ENCODE measurements around the gene UGT1A5. TPM values are rescaled to one million over a fixed set of nuclear protein-coding genes. Genes with fewer than 3 reads are reported as not detected.

Gene UGT1A5
- polyA plus RNA-seq, 12 donors: not detected

DNA sequence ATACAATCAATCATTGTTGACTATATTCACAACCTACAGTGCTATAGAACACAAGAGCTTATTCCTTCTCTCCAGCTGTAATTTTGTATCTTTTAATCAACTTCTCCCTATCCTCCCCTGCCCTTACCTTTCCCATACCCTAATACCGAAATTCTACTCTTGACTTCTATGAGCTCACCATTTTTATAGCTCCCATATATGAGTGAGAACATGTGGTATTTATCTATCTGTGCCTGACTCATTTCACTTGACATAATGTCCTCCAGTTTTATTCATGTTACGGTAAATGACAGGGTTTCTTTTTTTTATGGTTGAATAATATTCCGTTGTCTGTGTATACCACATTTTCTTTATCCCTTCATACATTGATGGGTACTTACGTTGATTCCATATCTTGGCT lies 68.1 kb downstream of the UGT1A5 start:
- DNase-seq: no peak

DNA sequence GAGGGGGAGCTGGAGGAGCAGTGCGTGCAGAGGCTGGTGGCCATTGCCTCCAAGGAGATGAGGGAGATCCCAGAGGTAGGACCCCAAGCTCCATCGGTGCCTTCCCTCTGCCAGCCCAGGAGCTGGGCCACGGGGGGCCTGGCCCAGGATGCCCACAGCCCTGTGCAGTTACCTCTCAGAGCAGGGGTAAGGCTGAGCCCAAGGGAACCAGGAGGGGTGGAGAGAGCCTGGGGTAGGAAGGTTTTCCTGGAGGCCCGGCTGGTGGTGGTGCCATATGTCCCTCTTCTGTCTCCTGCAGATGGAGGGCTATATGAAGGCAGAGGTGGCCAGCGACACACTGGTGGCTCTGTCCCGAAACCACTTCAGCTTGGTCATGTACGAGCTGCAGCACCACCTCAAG lies 76.8 kb downstream of the UGT1A5 start:
- no peak for DNase-seq

DNA sequence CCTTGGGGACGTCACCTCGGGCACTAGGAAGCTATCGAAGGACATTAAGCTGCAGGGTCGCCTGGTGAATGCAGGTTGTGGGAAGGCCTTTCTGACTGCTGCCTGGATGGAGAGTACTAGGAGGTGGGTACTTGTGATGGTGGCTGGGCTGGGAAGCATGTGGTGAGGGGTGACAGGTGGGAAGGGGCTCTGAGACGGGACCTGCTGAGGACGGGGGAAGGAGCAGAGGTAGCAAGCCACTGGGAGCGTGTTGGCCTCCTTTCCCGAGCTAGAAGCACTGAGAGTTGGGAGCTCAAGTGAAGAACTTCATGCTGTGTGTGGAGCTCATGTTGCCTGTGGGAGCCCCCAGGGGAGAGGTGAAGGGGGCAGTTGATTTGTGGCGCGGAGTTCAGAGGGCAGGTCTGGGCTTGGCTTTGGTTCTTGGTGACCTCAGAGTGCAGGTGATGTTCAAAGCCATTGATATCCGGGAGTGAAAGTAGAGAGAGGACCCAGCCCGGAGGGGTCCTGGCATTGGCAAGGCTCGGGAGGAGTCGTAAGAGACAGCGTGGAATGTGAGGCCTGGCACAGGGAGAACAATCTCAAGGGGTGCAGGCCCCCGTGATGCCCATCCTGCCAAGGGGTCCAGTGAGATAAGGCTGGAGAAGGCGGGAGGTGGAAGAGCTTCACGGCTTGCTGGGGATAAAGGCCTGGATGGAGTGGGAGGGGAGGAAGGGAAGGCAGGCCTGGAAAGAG lies 78.6 kb downstream of the UGT1A5 start:
- DNase-seq: no peak

DNA sequence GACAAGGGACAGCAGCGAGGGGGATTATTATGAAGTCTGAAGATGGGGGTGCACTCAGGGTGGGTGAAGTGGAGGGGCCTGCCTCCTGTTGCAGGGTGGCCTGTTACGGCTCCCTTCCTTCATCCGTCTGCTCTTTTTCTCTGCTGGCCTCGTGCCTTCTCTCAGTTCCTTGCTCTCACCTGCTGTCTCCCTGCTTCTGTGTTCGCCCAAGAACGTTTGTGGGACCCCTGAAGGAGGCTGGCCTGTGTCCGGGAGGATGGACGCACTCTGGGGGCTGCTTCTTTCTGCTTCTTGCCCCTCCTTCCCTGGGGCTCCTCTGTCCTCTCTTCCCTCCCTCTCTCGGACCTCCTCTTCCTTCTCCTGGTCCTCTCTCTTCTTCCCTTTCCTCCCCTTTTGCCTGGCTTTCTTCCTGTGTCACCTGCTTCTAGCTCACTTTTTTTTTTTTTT lies 79.2 kb downstream of the UGT1A5 start:
- DNase-seq: no peak

DNA sequence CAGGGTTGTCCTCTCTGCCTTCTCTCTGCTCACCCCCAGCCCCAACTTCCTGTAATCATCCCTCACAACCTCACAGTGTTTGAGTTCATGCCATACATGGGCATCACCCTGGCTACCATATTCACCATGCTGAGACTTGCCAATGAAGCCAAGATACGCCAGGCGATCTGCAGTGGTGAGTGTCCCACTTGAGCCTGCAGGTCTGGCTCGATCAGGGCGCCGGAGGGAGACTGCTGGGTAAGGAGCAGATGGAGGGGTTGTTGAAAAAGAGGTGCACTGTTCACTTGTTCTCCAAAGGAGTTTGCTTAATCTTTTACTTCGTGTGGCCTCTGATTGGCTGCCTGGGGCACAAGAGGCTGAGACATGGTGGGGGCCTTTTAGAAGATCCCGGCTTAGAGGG lies 80.0 kb downstream of the UGT1A5 start:
- no peak for DNase-seq

DNA sequence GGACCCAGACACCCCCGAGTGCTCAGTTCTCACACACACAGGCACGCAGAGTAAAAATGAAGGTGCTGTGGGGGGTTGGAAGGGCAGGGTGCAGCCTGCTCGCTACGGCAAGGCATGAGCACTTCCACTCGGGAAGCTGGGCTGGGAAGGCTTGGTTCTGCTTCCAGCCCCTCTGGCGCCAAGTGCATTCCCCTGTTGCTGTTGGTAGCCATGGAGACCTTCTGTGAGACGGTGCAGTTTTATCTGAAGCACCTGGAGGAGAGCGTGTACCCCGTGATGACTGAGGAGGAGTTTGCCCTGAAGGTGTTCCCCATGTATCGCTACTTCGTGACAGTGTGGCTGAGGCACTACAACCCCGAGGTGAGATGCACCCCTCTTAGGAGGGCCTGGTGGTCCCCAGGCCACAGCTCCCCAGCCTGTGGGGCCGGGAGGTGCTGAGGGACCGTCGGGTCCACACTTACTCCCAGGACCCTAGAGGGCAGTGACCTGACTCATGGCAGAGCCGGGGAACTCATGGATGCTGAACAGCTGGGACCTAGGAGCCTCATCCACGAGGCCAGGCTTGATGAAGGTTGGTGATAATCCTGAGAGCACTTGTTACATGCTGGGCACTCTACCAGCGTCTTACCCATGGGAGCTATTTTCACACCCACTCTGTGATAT lies 80.9 kb downstream of the UGT1A5 start:
- no peak for DNase-seq

DNA sequence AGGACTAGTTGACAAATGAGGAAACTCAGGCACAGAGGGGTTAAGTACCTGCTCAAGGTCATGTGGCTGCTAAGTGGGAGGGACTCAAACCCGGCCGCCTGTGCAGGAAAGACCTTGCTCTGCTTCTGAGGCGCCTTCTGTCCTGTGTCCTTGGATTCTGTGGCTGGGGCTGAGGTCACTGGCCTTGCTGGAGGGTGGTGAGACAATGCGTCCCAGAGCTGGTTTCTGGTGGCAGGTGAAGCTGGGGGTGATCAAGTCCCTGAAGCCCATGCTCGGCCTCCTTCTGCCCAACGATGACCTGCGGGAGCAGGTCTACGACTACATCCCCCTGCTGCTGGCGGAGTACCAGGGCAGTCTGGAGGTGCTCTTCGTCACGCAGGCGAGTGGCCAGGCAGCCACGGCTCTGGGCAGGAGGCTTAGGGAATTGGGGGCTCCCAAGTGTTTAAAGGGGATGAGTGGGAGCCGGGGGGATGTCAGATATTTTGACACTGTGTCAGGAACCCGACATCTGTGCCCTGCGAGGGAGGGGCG lies 81.5 kb downstream of the UGT1A5 start:
- no peak for DNase-seq

DNA sequence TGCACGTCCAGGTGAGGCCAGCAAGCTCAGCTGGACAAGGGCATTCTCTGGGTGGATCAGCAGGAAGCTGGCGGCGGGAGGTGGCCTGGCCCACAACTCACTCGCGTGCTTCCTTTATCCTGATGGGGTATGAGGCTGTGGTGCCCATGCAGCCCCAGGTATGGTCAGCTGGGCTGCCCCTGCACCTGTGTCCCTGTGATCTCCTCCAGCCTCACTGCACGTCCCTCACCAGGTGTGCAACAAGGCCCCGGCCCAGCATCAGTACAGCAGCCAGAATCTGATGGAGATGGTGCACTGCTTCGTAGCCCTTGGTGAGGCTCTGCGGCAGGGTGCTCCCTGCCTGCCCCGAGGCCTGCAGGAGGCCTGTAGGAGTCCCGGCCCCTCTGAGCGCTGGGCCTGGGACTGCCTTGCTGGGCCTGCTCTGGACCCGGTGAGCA lies 83.0 kb downstream of the UGT1A5 start:
- DNase-seq: no peak

DNA sequence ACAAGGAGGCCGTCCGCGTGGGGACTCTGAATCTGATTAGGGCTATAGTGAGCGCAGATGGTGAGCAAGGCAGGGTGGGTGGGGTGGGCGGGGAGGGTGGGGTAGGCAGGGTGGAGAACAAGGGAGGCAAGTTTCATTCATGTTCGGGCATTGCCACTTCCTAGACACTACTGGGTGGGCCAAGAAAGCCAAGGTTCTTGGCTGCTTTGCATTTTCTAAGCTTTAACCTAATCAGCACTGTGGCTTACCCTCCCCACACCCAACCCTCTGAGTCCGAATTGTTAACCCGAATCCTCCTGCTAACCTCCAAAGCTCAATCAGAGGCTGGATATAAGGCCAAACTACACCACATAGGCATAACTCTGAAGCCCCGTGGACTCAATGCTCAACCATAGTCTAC lies 83.5 kb downstream of the UGT1A5 start:
- DNase-seq: no peak

DNA sequence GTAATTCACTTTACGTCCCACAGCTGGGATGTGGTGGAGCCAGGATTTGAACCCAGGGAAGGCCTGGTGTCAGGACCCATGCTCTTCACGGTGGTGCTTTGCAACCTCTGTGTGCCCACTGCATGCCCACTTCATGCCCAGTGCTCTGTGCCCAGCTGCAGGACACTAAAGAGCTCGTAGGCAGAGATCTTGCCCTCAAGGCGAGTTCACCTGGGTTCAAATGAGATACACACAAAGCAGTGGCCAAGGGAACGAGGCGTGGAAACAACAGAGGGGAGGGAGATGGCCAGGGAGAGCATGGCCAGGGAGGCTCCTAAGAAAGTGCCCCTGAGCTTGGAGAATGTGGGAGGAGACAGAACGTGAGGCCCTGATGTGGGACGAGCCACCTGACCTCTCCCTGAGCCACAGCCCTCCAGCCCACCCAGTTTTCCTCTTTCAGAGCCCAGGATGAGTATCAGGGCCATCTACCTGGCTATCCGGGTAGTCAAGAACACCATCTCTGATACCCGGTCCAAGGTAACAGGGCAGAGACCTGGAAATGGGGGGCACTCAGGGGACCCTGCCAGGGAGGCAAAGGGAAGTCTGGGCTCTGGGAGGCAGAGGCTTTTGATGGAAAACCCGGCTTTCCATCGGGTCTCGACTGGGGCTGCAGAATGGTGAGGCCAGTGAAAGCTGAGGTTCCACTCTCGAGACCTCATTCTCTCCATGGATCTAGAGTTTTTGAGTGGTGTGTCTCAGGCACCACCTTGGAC lies 85.8 kb downstream of the UGT1A5 start:
- DNase-seq: no peak

DNA sequence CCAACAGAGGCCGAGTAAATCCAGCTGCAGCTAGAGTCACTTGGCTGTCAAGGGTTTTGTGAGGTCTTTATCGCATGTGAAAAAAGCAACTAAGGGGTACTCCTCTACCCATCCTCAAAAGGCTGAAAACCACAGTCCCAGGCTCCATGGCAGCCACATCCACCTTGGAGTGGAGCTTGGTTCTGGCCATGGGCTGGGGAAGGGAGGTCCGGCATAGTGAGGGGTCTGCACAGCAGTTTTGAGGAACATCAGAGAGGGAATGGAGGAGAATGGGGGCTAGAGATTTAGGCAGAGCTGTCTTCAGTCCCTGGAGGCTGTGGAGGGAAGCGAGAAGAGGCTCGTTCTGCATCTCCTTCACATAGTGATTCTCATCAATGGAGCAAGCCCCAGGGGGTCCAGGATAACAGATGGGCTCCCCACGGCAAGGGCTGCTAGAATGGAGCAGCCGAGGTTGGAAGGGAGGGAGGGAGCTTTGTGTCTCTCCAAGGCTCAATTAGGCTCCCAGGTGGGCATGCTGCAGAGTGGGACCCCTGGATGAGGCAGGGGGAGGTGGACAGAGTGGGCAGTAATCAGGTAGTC lies 86.5 kb downstream of the UGT1A5 start:
- no peak for DNase-seq

DNA sequence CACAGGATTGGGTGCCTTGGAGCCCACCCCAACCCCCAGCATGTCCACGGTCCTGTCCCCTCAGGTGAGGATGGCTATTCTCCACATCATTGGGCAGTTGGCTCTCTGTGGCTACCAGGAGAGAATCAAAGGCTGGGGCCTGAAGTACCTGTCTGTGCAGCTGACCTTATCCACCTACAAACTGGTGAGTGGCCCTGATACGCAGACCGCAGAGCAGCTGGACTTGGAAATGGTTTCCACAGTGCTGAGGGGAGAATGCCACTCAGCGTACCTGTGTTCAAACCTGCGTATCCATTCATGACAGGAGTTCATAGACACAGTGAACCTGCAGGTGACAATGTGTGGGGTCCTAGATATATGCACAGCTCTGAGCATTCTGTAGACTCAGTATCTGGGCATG lies 87.0 kb downstream of the UGT1A5 start:
- DNase-seq: no peak

DNA sequence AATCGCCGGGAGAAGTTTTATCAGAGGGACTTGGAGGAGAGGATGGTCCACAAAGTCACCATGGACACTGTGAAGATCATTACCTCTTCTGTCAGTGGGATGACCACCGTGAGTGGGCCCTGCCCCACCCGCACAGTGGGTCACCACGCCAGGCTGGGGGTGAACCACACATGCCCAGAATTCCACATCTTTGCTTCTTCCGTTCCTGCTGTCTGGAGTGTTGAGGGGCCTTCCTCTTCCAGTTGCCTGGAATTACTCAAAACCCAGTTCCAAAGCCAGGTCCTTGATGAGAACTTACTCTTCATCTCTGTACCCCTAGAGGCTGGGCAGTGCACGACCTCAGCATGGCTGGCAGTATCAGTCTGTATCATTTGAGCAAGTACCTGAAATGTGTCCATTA lies 87.5 kb downstream of the UGT1A5 start:
- DNase-seq: no peak

DNA sequence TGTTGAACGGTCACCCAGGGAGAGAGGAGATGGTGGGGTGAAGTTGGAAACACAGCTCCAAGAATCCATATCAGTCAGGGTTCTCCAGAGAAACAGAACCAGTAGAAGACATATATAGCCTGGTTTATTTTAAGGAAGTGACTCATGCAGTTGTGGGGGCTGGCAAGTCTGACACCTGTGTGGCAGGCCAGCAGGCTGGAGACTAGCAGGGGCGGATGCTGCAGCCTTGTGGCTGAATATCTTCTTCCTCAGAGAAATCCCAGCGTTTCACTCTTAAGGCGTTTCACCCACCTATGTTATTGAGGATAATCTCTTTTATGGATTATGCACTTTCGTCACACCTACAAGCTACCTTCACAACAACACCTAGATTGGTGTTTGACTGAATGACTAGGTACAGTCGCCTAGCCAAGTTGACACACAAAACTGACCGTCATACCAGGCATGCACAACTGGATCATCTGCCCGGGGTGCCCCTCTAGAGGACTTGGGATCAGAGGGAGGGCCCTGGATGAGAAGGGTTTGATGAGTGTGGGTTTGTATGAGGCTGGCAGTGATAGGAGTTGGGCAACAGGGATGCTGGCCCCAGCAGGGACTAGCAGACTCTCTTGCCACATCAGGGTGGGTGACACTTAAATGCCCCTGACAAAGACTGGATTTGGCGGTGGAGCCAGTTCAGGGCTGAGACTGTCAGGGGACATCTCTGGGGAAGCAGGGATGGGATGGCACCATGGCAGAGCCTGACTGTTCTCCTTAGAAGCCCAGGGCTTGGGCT lies 88.8 kb downstream of the UGT1A5 start:
- DNase-seq: no peak

DNA sequence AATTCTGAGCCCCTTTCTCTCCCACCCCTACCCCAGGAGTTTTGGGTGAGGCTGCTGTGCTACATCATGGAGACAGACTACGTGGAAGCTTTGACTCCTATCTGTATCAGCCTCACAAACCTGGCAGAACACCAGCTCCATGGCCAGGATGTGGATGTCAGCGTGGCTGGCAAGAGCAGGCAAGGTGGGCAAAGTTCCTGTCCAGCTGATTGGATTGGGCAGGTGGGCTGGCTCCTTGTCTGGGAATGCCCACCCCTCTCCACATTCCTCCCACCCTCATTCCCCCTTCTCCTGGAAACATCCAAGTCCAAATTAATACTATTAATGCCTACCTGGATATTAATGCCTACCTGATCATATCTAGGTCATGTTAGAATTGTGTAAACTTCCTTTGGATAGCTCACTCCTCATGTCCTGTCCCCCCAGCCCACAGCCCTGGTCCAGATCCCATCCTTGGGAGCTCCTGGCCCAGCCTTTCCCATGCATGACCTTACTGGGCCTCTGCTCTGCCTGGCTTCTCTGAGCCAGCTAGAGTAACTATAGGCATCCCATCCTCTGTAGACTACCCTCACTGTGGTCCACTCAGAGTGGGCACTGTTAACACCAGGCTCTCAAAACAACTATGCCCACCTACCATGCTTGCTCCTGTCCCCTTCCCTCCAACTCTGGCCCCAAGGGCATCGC lies 89.6 kb downstream of the UGT1A5 start:
- no peak for DNase-seq

DNA sequence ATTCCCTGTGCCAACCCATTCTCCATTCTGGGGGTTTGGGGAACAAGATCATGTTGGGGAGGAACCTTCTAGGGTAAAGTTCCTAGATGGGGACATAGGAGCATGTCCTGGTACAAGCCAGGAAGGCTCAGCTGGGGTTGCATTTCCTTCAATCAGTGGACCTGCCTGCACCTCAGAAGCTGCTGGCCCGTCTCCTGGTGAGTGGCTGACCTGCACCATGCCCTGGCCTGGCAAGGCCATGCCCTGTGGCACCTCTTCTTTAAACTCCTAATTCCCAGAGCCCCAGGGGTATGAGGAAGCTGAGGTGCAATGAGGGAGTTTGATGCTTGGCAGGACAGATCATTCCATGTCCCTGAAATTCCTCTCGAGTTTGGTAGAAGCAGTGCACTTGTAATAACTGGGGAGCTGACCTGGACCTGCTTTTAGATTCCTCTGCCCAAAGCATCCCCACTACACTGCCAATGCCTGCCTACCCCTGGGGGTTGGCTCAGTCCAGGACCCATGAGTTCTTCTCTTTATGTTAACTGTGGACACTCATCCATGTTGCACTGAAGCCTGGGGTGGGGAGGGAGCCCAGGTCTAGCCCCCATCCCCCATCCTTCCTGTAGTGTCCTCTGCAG lies 90.7 kb downstream of the UGT1A5 start:
- DNase-seq: no peak

DNA sequence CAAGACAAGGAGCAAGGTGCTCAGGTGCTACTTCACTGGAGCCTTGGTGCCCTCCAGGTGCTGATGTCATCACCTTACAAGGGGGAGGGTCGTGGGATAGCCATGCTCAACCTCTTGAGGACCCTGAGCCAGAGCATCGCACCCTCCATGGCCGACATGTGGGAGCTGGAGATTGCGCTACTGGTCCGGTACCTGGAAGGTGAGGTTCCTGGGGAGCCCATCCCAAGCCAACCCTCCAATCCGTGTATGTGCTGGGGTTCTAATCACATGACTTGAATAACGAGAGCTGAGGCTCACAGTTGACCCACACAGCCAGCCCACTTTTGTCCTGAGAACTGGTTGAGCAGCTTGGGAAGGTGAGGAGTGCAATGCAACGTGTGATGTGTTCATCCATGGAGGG lies 91.3 kb downstream of the UGT1A5 start:
- no peak for DNase-seq

DNA sequence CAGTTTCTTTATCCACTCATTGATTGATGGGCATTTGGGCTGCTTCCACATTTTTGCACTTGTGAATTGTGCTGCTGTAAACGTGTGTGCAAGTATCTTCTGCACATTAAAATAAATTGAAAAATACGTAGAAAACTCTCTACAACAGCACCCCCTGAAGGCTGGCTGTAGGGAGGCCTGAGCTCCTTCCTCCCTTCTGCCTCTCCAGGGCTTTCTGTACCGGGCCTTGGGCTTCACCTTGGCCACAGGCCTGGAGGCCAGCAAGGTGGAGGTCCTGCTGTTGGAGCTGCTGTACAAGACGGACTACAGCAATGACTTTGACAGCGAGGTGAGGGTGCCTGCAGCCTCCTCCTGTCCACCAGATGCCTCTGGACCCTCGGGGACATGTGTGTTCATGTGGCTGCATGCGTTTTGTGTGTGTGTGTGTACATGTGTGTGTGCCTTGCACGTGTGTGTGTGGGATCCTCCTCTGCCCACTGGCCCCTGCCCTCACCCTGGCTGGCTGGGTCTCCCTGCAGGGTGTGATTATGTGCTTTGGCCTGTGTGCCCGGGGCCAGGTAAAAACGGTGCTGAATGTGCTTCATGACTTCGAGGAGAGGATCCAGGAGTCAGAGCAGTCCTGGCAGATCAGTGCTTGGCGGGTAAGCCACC lies 94.6 kb downstream of the UGT1A5 start:
- DNase-seq: no peak

DNA sequence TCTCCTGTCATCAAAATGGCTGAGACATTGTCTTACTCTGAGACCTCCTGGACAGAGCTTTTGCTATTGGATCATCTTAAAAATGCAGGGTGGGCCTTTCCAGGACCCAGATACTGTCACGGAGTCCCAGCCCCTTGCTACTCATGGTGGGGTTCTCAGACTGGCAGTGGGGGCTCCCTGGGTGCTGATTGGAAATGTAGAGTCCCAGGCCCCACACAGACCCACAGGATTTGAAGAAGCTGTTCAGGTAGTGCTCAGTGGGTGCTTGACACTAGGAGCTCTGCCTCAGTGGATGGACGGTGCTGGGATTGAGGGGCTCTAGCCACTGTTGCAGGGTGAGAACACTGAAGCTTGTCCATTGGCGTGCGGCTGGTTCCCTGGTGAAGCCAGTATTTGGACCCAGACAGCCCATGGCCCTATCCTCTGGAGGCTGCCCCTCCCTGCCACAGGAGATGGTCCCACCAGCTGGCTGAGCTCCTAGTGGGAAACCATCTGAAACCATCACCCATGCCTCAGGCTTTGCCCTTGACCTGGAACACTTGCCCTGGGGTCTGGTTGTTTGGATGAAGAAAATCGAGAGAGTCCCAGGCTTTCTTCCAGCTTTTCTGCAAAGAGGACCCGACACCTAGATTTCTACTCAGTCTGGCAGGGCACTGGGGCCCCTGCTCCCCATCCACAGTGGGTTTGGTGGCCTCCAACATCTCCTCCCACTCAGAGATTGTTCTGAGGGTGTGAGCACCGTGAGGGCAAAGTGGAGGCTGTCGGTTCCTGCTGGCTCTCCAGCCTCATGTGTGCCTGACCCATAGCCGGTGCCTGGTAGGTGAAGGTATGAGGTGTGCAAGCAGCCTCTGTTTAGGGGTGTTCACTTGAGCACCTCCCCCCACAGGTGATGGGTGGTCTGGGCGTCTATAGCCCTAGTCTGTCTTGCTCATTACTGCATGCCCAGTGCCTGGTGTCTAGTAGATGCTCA lies 95.5 kb downstream of the UGT1A5 start:
- DNase-seq: no peak
